GM19463 (cell line): ENCODE results near the gene ATXN7.

Source experiments
- ATAC-seq: cut with Tn5 transposase; IDR thresholded peaks from one replicate; pipeline ENCODE4 v1.9.1; 2021; ENCODE audit warnings: mild to moderate bottlenecking, moderate library complexity; ENCODE audit not compliant: unreplicated experiment

The ATXN7 gene

GRCh38 chr3:63863150-63864007 lies at the start of gene ATXN7, which contains the start of gene THOC7:
TSS of gene ATXN7 (plus strand) at chr3:63863867. CDS start at chr3:63912599, 48,732 bp downstream.
TSS of gene THOC7 (minus strand) at chr3:63863805. CDS start at chr3:63863790, 15 bp downstream.
- ATAC-seq: peak; percentile 70

GRCh38 chr3:63814237-63814636 lies 49.4 kb upstream of the ATXN7 start:
- ATAC-seq: no peak

DNA sequence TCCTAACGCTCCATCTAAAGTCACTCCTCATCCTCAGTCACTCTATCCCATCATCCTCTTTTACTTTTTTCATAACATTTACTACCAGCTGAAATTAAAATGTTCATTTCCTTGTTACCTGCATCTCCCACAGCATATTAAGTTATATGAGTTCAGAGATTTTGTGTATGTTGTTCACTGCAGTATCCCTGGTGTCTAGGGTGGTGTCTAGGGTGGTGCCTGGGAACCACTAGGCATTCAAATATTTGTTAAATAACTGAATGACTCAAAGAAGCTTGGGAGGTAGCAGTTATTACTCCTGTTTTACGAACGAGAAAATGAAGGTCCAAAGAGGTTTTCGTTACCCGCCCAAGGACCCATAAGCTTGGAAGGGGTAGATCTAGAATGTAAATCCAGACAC lies 46.4 kb upstream of the ATXN7 start:
- no peak for ATAC-seq

DNA sequence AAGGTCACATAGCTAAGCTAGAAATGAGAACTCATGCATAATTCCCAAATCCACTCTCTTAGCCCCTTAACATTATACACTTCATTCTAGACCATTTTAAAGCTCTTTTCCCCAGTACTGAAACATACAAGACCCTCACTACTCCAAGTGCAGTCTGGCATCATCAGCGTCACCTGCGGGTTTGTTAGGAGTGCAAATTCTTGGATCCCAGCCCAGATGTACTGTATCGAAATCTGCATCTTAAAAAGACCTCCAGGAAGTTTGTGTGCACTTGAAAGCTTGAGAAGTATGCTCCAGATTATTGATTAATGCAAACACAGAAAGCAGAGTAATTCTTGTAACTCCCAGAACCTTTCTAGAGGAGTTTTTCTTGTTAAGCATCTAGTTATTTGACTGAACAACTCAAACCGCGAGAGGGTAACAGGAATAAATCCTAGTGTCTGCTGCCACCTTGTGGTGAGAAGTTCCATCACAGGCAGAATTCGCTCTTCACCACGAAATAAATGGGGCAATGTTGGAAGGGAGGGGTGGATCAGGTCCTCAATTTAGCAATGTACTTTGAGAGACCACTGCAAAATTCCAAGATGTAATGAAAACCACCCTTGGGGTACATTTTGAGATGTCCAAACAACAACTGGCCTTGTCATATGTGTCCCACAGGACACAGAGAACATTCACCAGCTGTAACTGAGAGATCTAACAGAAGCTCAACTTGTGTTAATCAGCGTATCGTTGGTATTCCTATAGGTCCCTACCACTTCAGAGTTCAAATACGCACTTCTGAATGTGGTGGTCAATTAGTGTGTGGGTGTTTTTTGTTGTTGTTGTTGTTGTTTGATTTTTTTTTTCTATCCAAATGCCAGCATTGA lies 45.2 kb upstream of the ATXN7 start:
- no peak for ATAC-seq

DNA sequence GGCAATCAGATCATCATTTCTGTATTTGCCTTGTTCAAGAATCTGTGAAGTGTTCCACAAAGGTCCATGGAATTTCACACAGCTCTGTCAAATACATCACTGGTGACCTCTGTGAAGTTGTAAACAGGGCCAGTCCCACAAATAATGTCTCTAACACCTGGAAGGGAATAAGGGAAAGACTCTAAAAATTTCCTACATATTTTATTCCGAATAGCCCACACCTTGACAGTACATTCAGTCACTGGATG lies 44.6 kb upstream of the ATXN7 start, which contains the start of gene C3orf49:
TSS of gene C3orf49 (plus strand) at position 149 of the 248 bp plus-strand sequence. CDS start 173 bp downstream, outside the sequence.
- ATAC-seq: no peak

DNA sequence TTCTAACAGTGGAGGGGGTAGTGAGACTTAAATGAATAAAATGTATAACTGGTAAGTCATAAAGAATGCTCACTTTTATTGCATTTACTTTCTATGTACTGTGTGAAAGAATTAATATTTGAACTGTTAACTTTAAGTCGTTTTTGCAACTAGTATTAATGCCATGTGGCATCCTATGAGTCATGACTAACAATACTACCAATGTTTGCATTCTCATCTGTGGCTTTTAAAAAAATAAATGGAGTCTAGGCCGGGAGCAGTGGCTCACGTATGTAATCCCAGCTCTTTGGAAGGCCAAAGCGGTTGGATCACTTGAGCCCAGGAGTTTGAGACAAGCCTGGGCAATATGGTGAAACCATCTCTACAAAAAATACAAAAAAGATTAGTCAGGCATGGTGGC lies 39.4 kb upstream of the ATXN7 start:
- no peak for ATAC-seq

- no peak for ATAC-seq
Measured at GRCh38 chr3:63830526-63830925, 33.1 kb upstream of the ATXN7 start.

DNA sequence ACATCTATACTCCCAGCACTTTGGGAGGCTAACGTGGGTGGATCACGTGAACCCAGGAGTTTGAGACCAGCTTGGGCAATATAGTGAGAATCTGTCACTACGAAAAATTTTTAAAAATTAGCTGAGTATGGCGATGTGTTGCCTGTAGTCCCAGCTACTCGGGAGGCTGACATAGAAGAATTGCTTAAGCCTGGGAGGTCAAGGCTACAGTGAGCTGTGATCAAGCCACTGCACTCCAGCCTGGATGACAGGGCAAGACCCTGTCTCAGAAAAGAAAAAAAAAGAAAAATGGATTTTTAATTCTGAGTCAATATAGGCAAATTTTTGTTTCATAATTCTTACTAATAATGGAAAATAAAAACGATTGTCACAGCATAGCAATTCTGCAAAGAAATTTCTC lies 31.3 kb upstream of the ATXN7 start:
- ATAC-seq: no peak

- ATAC-seq: no peak
Measured at GRCh38 chr3:63841704-63842103, 22.0 kb upstream of the ATXN7 start.

- no peak for ATAC-seq
Measured at GRCh38 chr3:63842127-63842526, 21.5 kb upstream of the ATXN7 start.

DNA sequence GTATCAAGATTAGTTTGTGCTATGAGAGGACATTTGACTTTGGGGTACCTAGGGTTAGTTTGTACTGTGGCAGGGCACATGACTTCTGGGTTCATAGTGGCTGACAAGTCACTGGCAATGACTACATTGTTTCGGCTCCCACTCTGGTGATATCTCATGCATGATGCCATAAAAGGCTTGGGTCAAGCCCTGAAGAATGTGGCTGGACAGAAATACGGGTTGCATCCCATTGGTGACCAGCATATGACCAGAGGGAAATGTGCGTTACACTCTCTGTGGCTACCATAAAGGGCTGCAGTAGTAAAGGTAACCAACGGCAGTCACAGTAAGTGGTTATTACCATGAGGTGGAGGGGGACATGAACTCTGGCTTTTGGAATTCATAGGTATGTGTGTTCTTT lies 18.5 kb upstream of the ATXN7 start:
- no peak for ATAC-seq

DNA sequence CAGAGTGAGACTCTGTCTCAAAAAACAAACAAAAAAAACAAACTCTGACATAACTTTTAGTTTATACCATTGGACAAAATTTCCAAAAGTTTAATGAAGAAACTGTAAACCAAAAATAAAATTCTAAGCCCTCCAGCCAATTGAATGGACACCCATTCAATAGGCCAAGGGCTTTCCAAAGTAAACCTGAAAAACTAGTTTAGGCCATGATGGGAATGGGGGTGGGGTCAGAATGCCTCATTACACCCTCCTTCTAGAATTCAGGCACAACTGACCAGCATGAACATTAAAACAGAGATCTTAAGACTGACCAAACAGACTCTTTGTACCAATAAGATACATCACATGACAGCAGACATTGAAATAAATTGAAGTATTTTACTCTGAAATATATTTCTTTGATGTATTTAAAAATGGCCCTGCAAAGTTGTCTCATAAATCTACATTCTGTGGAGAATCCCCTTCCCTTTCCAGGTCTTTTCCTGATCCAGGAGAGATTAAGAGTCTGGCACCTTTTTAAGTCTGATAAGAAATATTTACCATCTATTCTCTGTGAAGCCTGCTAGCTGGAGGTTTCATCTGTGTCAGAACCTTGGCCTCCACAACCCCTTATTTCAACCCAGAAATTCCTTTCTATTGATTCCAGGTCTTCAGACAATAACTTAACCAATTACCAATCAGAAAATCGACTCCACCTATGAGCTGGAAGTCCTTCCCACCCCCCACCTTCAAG lies 15.8 kb upstream of the ATXN7 start:
- no peak for ATAC-seq

GRCh38 chr3:63849175-63849574 lies 14.5 kb upstream of the ATXN7 start:
- ATAC-seq: no peak

DNA sequence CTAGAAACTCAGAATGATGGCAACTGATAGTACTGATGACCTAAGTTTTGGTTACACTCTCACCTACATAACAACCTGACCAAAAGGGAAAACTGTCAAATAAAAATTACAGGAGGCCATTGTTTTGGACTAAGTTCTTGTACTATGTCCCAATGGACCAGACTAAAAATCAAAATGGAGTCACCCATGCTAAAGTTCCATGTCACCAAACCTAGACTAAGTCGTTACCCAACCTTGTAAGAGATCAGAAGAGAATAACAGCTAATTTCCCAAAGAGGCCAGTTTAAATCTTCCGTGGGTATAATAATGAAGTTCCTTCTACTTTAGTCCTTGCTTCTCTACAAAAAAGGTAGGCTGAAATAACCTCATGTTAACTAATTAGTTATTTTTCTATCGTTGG lies 12.4 kb upstream of the ATXN7 start:
- ATAC-seq: no peak

GRCh38 chr3:63853106-63853505 lies 10.6 kb upstream of the ATXN7 start:
- no peak for ATAC-seq

DNA sequence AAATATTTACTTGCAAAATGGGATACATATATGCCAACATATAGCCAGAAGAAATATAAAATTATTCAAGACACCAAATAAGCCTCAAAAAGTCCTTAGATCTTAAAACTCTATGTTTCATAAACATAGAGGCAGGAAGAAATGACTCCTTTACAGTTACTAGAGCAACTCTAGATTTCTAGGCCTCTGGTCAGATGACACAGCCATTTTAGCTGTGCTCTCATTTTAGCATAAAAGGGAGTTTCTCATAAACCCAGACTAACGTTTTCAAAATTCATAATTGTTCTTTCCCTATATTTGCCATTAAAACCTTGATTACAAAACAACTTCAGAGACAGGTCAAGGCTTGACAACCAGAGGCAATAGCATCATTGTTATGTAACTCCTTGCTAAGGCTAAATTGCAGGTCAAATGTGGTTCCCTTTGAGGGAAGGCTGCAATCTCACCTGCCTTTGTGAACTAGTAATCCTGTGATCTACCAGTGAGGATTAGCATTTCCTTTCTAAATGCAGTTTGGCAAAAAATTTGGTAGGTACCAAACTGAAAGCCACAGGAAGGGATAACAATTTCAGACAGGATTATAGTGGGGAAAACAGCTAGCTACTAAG lies 8.2 kb upstream of the ATXN7 start:
- no peak for ATAC-seq

DNA sequence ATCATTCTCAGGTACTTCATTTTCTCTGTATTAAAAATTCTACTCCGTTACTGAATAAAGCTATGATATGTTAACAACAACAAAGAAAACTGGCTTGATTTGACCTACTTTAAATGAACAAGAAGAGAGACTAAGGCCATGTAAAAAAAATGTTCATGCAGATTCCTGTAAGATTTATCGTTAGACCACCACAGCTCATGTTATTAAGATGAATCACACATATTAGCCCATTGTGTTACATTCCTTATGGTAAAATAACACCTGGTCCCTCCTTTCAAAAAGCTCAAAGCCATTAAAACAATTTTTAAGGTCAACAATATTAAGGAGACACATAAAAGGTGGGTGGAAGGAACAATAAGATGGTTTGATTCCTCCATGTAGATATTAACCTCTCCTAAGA lies 6.4 kb upstream of the ATXN7 start:
- no peak for ATAC-seq

DNA sequence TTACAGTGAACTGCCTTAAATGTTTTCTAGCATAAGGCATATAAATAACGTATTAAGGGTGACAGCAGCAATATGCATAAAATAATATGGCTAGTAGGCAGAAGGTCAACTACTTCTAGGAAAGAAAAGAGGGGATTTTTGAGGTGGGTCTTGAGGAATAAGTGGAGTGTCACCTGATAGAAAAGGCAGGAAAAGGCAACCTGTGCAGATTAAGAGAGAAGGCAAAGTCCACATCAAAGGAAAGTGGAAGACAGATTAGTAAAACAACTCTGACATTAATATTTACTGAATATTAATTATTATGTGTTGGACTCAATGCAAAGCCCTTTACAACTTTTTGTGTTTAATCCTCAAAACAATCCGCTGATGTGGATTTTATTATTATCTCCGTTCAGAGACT lies 2.9 kb upstream of the ATXN7 start:
- no peak for ATAC-seq

GRCh38 chr3:63861306-63861705 lies 2.4 kb upstream of the ATXN7 start:
- no peak for ATAC-seq

GRCh38 chr3:63862804-63863149 lies 890 bp upstream of the ATXN7 start:
- no peak for ATAC-seq
